OCI-LY3 (cell line): ENCODE results near the gene MYO3A.
A peak's percentile ranks its signal among the peaks of the same experiment; 100 is the strongest.

Source experiments
- H2AFZ ChIP-seq: fragments of 200-600, 300-600 bp; shearing (Covaris generic); 2 replicates; pipeline ENCODE4 v1.6.0; 2014; ENCODE audit warnings: antibody characterized with exemption, low read depth, low read length
- H3K27ac ChIP-seq: fragments of 200-600, 300-600 bp; sonication (generic); 2 replicates; pipeline ENCODE4 v1.5.1; 2014; ENCODE audit warnings: mild to moderate bottlenecking, low read length, moderate library complexity, mixed read lengths
- H3K27me3 ChIP-seq: fragments of 200-600, 300-600 bp; sonication (generic); 2 replicates; pipeline ENCODE4 v1.6.1; 2014; ENCODE audit warnings: low read depth, low read length, mixed read lengths
- H3K36me3 ChIP-seq: fragments of 200-600, 300-600 bp; sonication (generic); replicated peaks from 2 replicates; pipeline ENCODE3; 2014; ENCODE audit warnings: low read depth, low read length, mixed read lengths
- H3K4me1 ChIP-seq: fragments of 300-600, 200-600 bp; sonication (generic); 2 replicates; pipeline ENCODE4 v1.6.1; 2014; ENCODE audit warnings: low read length, mixed read lengths
- H3K4me2 ChIP-seq: fragments of 200-600, 300-600 bp; sonication (generic); 2 replicates; pipeline ENCODE4 v1.6.1; 2014; ENCODE audit warnings: low read length, mixed read lengths
- H3K4me3 ChIP-seq: fragments of 300-600, 200-600 bp; sonication (generic); 2 replicates; pipeline ENCODE4 v1.5.1; 2014; ENCODE audit warnings: antibody characterized with exemption, mild to moderate bottlenecking, low read length, moderate library complexity
- H3K79me2 ChIP-seq: fragments of 300-600, 200-600 bp; shearing (Covaris generic); 2 replicates; pipeline ENCODE4 v1.6.1; 2014; ENCODE audit warnings: mild to moderate bottlenecking, low read length, mixed read lengths
- H3K9ac ChIP-seq: fragments of 300-600, 200-600 bp; shearing (Covaris generic); 2 replicates; pipeline ENCODE4 v1.6.0; 2014; ENCODE audit warnings: mild to moderate bottlenecking, low read length, moderate library complexity
- H3K9me3 ChIP-seq: fragments of 200-600, 300-600 bp; shearing (Covaris generic); 2 replicates; pipeline ENCODE4 v1.6.1; 2014; ENCODE audit warnings: low read length, mixed read lengths; ENCODE audit not compliant: insufficient read depth
- H4K20me1 ChIP-seq: fragments of 200-600, 300-600 bp; sonication (generic); 2 replicates; pipeline ENCODE4 v1.6.1; 2016; ENCODE audit warnings: low read length, mixed read lengths; ENCODE audit not compliant: insufficient read depth
- CTCF ChIP-seq: fragments of 200-600, 300-600 bp; sonication (generic); IDR thresholded peaks from 2 replicates; pipeline ENCODE4 v1.5.1; 2014; ENCODE audit warnings: antibody characterized with exemption, low read length, low read depth
- EZH2phosphoT487 ChIP-seq: fragments of 200-600 bp; shearing (Covaris generic); IDR thresholded peaks from 2 replicates; pipeline ENCODE4 v1.6.1; 2018; ENCODE audit warnings: antibody characterized with exemption, mixed run types, low read depth

The MYO3A gene

GRCh38 chr10:25907261-25907660, 26.8 kb upstream of the MYO3A start:
- Histone ChIP-seq H3K4me3 (no peak overlapping the region), H3K4me2 (no peak overlapping the region), H3K36me3 (peaks cover 5% of the 10 kb centered on the region), H3K79me2 (no peaks in the 10 kb centered on the region), H3K4me1 (peaks cover 44% of the 10 kb centered on the region), H3K9ac (no peak overlapping the region), H3K9me3 (no peaks in the 10 kb centered on the region), H3K27ac (no peak overlapping the region), H2AFZ (no peak overlapping the region), H4K20me1 (no peaks in the 10 kb centered on the region), H3K27me3 (no peaks in the 10 kb centered on the region)
- TF ChIP-seq EZH2phosphoT487, result no peak
- TF ChIP-seq CTCF, result no peak

DNA sequence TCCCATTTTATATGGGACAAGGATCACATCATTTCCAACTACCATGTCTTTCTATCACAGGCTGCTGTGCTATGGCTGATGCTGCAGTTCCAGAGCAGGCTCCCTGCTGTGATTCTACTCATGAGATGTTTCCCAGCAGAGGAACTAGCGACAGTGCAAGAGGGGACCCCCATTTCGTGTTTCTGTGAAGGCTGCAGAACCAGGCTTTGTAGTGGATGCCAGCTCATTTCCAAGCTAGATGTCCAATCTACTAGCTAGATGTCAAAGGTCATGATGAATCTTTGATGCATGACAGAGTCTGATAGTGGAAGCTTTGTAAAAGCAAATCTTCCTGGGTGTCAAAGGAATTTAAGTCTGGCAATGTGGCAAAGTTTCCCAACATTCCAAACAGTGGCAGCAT, 21.2 kb upstream of the MYO3A start:
- H3K79me2 ChIP-seq, result no peaks in the 10 kb centered on the region

DNA sequence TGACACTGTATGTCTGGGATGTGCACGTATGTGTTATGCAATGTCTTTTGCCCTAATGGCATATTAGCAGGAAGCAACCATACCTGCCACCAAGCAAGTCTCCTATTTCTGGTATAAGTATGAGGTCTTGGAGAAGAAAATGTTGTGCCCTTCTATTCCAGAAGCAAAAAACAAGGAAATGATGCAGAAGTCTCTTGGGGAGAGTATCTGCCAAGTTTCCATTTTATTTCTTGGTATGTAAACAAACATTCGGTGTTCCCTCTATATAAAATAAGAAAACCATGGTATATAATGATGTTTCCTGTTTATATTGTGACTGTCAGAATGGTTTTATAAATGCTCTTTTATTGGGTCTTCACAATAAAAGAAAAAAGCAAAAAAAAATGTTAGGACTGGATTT, 19.3 kb upstream of the MYO3A start:
- H3K4me3 ChIP-seq, result no peak overlapping the region
- H3K9me3 ChIP-seq, result no peaks in the 10 kb centered on the region
- no peak overlapping the region for H3K27ac ChIP-seq
- H3K27me3 ChIP-seq, result no peaks in the 10 kb centered on the region
- TF ChIP-seq CTCF (no peak), EZH2phosphoT487 (no peak)
- no peak overlapping the region for H3K9ac ChIP-seq
- H2AFZ ChIP-seq, result no peak overlapping the region
- no peaks in the 10 kb centered on the region for H4K20me1 ChIP-seq
- no peak overlapping the region for H3K4me2 ChIP-seq
- H3K4me1 ChIP-seq, result peaks cover 5% of the 10 kb centered on the region; the same call in 1 of the 2 replicates
- no peaks in the 10 kb centered on the region for H3K36me3 ChIP-seq
- no peaks in the 10 kb centered on the region for H3K79me2 ChIP-seq

More for the DNA sequence above, 21.2 kb upstream of the MYO3A start:
- no peaks in the 10 kb centered on the region for H3K36me3 ChIP-seq
- TF ChIP-seq CTCF, result no peak
- no peak for TF ChIP-seq EZH2phosphoT487
- no peak overlapping the region for H3K9ac ChIP-seq
- H3K27me3 ChIP-seq, result no peaks in the 10 kb centered on the region
- no peaks in the 10 kb centered on the region for H3K9me3 ChIP-seq
- no peak overlapping the region for H3K27ac ChIP-seq
- peaks cover 5% of the 10 kb centered on the region; the same call in 1 of the 2 replicates for H3K4me1 ChIP-seq
- H2AFZ ChIP-seq, result no peak overlapping the region
- no peak overlapping the region for H3K4me3 ChIP-seq
- H3K4me2 ChIP-seq, result no peak overlapping the region
- H4K20me1 ChIP-seq, result no peaks in the 10 kb centered on the region

DNA sequence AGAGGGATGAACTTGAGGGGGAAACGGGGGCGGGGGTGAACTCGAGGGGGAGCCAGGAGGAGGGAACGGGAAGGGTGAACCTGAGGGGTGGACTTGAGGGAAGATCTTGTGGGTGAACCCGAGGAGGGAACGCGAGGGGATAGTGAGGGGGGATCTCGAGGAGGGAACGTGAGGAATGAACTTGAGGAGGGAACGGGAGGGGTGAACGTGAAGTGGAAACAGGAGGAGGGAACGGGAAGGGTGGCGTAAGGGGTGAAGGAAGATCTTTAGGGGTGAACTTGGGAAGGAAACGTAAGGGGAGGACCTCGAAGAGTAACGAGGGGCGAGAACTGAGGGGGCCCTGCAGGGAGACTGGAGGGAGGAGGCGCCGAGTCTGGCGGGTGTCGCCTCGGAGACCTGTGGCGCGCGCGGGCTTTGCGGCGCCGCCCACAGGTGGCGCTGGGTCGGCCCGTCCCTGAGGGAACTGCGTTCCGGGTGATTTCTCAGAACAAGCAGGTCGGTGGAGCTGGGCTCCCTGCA, 651 bp downstream of the MYO3A start:
- H3K27ac ChIP-seq, result no peak overlapping the region
- no peaks in the 10 kb centered on the region for H4K20me1 ChIP-seq
- H3K4me1 ChIP-seq, result no peaks in the 10 kb centered on the region
- TF ChIP-seq CTCF (peak; percentile 44), EZH2phosphoT487 (no peak)
- H3K27me3 ChIP-seq, result peaks cover 17% of the 10 kb centered on the region
- peak overlapping the region; percentile 80 for H3K4me2 ChIP-seq
- H3K79me2 ChIP-seq, result no peaks in the 10 kb centered on the region
- H3K9me3 ChIP-seq, result no peaks in the 10 kb centered on the region
- H2AFZ ChIP-seq, result peak overlapping the region; percentile 30; the same call in 1 of the 2 replicates
- H3K4me3 ChIP-seq, result peak overlapping the region; percentile 69
- H3K9ac ChIP-seq, result peak overlapping the region; percentile 43; the same call in 1 of the 2 replicates
- no peaks in the 10 kb centered on the region for H3K36me3 ChIP-seq
